HepG2 (cell line): ENCODE results near the gene LLGL1. TPM values are rescaled to one million over a fixed set of nuclear protein-coding genes. Genes with fewer than 3 reads are reported as not detected.
A peak's percentile ranks its signal among the peaks of the same experiment; 100 is the strongest.

Source experiments
- ATAC-seq: fragments of 200-7000 bp; cut with Tn5 transposase; 3 replicates; pipeline ENCODE4 v1.9.1; 2020; ENCODE audit warnings: mild to moderate bottlenecking, moderate library complexity
- BruUV-seq: library from RNA; stranded (reverse); fragments of 400-500 nt; replicated peaks from 2 replicates; lab custom pipeline; 2021; lab: Mats Ljungman, UMichigan
- CTCF ChIA-PET: fragments of 300-600 bp; formaldehyde crosslinking; extraction: SDS; loops from one replicate; lab custom pipeline; 2021; ENCODE audit warnings: low total read pairs, inconsistent platforms, low intra/inter-chr PET ratio; lab: Yijun Ruan, JAX
- POLR2A ChIA-PET: fragments of 350-600 bp; sonication (Branson Sonifier 250); formaldehyde crosslinking; loops from one replicate; lab custom pipeline; 2020; ENCODE audit warnings: antibody characterized with exemption, inconsistent platforms; lab: Yijun Ruan, JAX
- DNase-seq: peaks from one replicate; pipeline ENCODE4 v3.0.0-alpha.2; 2015; ENCODE audit warnings: low spot score
- FAIRE-seq: peaks from 3 replicates; lab custom pipeline; 2011; peaks lifted over from hg19 to GRCh38; lab: Jason Lieb, UNC
- H2AFZ ChIP-seq: one replicate; pipeline ENCODE4 v1.6.1; 2011; ENCODE audit warnings: low read length, inconsistent platforms
- H3K27ac ChIP-seq: fragments of 300-600 bp; 3 replicates; pipeline ENCODE4 v1.8.0; 2011; ENCODE audit warnings: mixed run types, mild to moderate bottlenecking, mixed read lengths, low read length, inconsistent platforms; ENCODE audit not compliant: insufficient read depth; ENCODE audit errors: extremely low read length
- H3K27me3 ChIP-seq, 2 experiments: fragments of 200-600 bp in 1 of 2; 2 replicates in 1 of 2; 3 replicates in 1 of 2; pipeline versions ENCODE4 v1.6.0 to v1.8.0; 2011; ENCODE audit warnings: low read length in 2 of 2, mild to moderate bottlenecking in 2 of 2, moderate library complexity in 2 of 2, inconsistent platforms in 1 of 2; ENCODE audit not compliant: insufficient read depth in 2 of 2, control insufficient read depth in 1 of 2
- H3K36me3 ChIP-seq, 2 experiments: fragments of 200-600 bp in 1 of 2; replicated peaks in 1 of 2; 2 replicates in 1 of 2; 3 replicates in 1 of 2; pipeline versions ENCODE4 v1.5.1 to v1.8.0; 2011; ENCODE audit warnings: low read length in 2 of 2, inconsistent platforms in 1 of 2; ENCODE audit not compliant: insufficient read depth in 2 of 2, control insufficient read depth in 1 of 2
- H3K4me1 ChIP-seq: 2 replicates; pipeline ENCODE4 v1.5.1; 2012; ENCODE audit warnings: low read length, inconsistent platforms; ENCODE audit not compliant: insufficient read depth
- H3K4me2 ChIP-seq: 2 replicates; pipeline ENCODE4 v1.6.0; 2011; ENCODE audit warnings: low read depth, low read length, inconsistent platforms
- H3K4me3 ChIP-seq, 3 experiments: fragments of 200-600 bp in 1 of 3; sonication (generic), shearing (Covaris generic) in 1 of 3; replicated peaks in 1 of 3; 2 replicates each; pipeline ENCODE4 v1.5.1; 2011 to 2016; ENCODE audit warnings: low read length in 3 of 3, inconsistent platforms in 2 of 3, low read depth in 2 of 3, mild to moderate bottlenecking in 2 of 3, control low read depth in 1 of 3, mixed read lengths in 1 of 3; ENCODE audit not compliant: insufficient read depth in 1 of 3
- H3K79me2 ChIP-seq: one replicate; pipeline ENCODE4 v1.6.1; 2011; ENCODE audit warnings: low read length, inconsistent platforms; ENCODE audit not compliant: insufficient read depth
- H3K9ac ChIP-seq: 2 replicates; pipeline ENCODE4 v1.6.0; 2011; ENCODE audit warnings: mild to moderate bottlenecking, low read depth, low read length, inconsistent platforms; ENCODE audit not compliant: insufficient read depth
- H3K9me3 ChIP-seq: 2 replicates; pipeline ENCODE4 v1.5.1; 2012; ENCODE audit warnings: mild to moderate bottlenecking, low read length
- H4K20me1 ChIP-seq: 2 replicates; pipeline ENCODE4 v1.6.0; 2011; ENCODE audit warnings: inconsistent platforms, mild to moderate bottlenecking, low read length, moderate library complexity; ENCODE audit not compliant: insufficient read depth
- HDAC1 ChIP-seq: sonication (generic); formaldehyde crosslinking; IDR thresholded peaks from 2 replicates; pipeline ENCODE4 v1.5.1; 2020; ENCODE audit warnings: mild to moderate bottlenecking, missing genetic modification reagents
- KLF11 ChIP-seq: IDR thresholded peaks from 2 replicates; pipeline ENCODE4 v1.6.1; 2016; ENCODE audit warnings: missing compliant biosample characterization
- MEF2D ChIP-seq: sonication (generic); formaldehyde crosslinking; IDR thresholded peaks from 2 replicates; pipeline ENCODE4 v1.5.1; 2020; ENCODE audit warnings: mild to moderate bottlenecking, missing genetic modification reagents
- PAXIP1 ChIP-seq: sonication (generic); formaldehyde crosslinking; conservative IDR thresholded peaks from 2 replicates; pipeline ENCODE4 v1.4.0; 2020; ENCODE audit warnings: mild to moderate bottlenecking, missing genetic modification reagents, moderate library complexity
- RXRA ChIP-seq: sonication (generic); formaldehyde crosslinking; IDR thresholded peaks from 2 replicates; pipeline ENCODE4 v1.5.1; 2020; ENCODE audit warnings: missing genetic modification reagents
- YEATS2 ChIP-seq: sonication (generic); formaldehyde crosslinking; IDR thresholded peaks from 2 replicates; pipeline ENCODE4 v1.4.0; 2020; ENCODE audit warnings: missing genetic modification reagents, borderline replicate concordance
- YY1 ChIP-seq: IDR thresholded peaks from 2 replicates; pipeline ENCODE4 v1.6.1; 2011; ENCODE audit warnings: low read length, low read depth, moderate library complexity, mild to moderate bottlenecking; ENCODE audit not compliant: insufficient read depth, insufficient replicate concordance
- ZNF576 ChIP-seq: sonication (generic); formaldehyde crosslinking; IDR thresholded peaks from 2 replicates; pipeline ENCODE4 v1.4.0; 2020; ENCODE audit warnings: mild to moderate bottlenecking, missing genetic modification reagents
- ZNF839 ChIP-seq: sonication (generic); formaldehyde crosslinking; IDR thresholded peaks from 2 replicates; pipeline ENCODE4 v1.4.0; 2020; ENCODE audit warnings: missing genetic modification reagents, mild to moderate bottlenecking, borderline replicate concordance
- WGBS: methylation state at CpG from one replicate; pipeline ENCODE4 v1.1.6; 2017; ENCODE audit warnings: low lambda C conversion rate; 5-methylcytosine and 5-hydroxymethylcytosine counted together
- in situ Hi-C: cut with HindIII; loops from 2 replicates; pipeline ENCODE4 v1.10.0; 2017; ENCODE audit warnings: low pct_unique_long_range_greater_than_20kb; ENCODE audit not compliant: extremely low pct_ligation_motif_present
- intact Hi-C: fragments of 100-400 bp; cut with micrococcal nuclease; formaldehyde crosslinking; loops from one replicate; pipeline ENCODE4 v1.10.0; 2022; ENCODE audit not compliant: unreplicated experiment
- polyA plus RNA-seq, 8 experiments: library from polyadenylated mRNA; depleted of rRNA in 3 of 8; stranded (reverse) in 7 of 8; unstranded in 1 of 8; fragments of >200 nt; fragmentation: Illumina TruSeq in 4 of 8; extraction: Trizol in 4 of 8; gene quantifications; 2 replicates each; pipeline versions ENCODE4 v1.2.1 to v1.2.3, GENCODE V29; 2011 to 2016; ENCODE audit warnings: low read depth in 4 of 8, missing spikeins in 1 of 8, mixed read lengths in 1 of 8; ENCODE audit not compliant: insufficient read depth in 1 of 8
- total RNA-seq, 5 experiments: library from RNA; depleted of rRNA; stranded (reverse); fragments of >200 nt; fragmentation: Illumina TruSeq; extraction: Trizol; gene quantifications; 2 replicates each; pipeline ENCODE4 v1.2.3, GENCODE V29; 2016; ENCODE audit warnings: low read depth in 1 of 5
- TF ChIP-seq, protein P1 (sequence below): sonication (generic); formaldehyde crosslinking; IDR thresholded peaks from 2 replicates; pipeline ENCODE4 v1.4.0; 2020; ENCODE audit warnings: low read depth, missing genetic modification reagents
- TF ChIP-seq, protein P2 (sequence below): sonication (generic); formaldehyde crosslinking; IDR thresholded peaks from 2 replicates; pipeline ENCODE4 v1.4.0; 2020; ENCODE audit warnings: missing genetic modification reagents

The LLGL1 gene
- total and polyA plus RNA-seq, 2 of the 13 experiments (the other 11 are each of a cell fraction or from before 2014, with no cell fraction given): 15.0 to 15.3 TPM

DNA sequence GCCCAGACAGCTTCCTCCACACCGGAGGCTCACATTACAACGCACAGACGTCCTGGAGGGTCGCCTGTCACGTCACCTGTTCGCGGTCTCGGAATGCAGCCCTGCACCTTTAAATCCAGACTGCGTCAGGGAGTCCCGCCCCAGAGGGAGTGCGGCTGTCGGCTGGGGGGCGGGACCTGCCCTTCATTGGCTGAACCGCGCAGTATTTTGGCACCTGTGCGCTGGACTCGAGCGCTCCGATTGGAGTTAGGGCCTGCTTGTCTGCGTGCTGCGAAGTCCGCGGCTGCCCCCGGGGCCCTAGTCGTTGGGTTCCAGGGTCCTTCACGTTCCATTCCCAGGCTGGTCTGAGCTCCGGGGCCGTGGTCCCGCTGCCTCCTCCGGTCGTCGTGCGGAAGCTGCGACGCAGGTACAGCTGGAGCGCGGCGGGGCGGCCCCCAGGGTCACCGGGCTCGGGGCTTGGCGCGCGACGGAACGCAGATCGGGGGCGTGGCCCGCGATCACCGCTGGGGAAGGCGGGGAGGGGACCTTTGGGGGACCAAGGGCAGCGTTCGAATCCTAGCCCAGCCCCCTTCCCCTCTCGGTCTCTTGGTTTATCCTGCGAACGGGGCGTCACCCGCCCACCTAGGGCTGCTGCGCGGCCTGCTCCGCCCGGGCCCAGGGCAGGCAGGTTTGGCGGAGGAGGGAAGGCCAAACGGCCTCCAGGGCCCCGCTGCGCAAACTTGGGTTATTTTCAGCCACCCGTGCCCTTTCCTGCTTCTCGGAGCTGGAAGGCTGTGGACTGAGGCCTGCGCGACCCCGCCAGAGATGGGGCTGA, 35.1 kb downstream of the LLGL1 start, which contains the start of gene MIEF2:
MIEF2 (plus strand) TSS at position 331 of the 814 bp plus-strand sequence. CDS start 2,059 bp downstream, outside the sequence.
- intact Hi-C loops: no loop called here
- no peak for TF ChIP-seq MEF2D (CRISPR knock-in tag)
- TF ChIP-seq, protein P1, sequence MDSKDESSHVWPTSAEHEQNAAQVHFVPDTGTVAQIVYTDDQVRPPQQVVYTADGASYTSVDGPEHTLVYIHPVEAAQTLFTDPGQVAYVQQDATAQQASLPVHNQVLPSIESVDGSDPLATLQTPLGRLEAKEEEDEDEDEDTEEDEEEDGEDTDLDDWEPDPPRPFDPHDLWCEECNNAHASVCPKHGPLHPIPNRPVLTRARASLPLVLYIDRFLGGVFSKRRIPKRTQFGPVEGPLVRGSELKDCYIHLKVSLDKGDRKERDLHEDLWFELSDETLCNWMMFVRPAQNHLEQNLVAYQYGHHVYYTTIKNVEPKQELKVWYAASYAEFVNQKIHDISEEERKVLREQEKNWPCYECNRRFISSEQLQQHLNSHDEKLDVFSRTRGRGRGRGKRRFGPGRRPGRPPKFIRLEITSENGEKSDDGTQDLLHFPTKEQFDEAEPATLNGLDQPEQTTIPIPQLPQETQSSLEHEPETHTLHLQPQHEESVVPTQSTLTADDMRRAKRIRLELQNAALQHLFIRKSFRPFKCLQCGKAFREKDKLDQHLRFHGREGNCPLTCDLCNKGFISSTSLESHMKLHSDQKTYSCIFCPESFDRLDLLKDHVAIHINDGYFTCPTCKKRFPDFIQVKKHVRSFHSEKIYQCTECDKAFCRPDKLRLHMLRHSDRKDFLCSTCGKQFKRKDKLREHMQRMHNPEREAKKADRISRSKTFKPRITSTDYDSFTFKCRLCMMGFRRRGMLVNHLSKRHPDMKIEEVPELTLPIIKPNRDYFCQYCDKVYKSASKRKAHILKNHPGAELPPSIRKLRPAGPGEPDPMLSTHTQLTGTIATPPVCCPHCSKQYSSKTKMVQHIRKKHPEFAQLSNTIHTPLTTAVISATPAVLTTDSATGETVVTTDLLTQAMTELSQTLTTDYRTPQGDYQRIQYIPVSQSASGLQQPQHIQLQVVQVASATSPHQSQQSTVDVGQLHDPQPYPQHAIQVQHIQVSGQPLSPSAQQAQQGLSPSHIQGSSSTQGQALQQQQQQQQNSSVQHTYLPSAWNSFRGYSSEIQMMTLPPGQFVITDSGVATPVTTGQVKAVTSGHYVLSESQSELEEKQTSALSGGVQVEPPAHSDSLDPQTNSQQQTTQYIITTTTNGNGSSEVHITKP (CRISPR knock-in tag): peak; percentile 94
- no peak; the same call in 1 of the 2 replicates for TF ChIP-seq ZNF839 (CRISPR knock-in tag)
- no peak for TF ChIP-seq YY1
- peak; percentile 59 for TF ChIP-seq PAXIP1 (CRISPR knock-in tag)
- TF ChIP-seq, protein P2, sequence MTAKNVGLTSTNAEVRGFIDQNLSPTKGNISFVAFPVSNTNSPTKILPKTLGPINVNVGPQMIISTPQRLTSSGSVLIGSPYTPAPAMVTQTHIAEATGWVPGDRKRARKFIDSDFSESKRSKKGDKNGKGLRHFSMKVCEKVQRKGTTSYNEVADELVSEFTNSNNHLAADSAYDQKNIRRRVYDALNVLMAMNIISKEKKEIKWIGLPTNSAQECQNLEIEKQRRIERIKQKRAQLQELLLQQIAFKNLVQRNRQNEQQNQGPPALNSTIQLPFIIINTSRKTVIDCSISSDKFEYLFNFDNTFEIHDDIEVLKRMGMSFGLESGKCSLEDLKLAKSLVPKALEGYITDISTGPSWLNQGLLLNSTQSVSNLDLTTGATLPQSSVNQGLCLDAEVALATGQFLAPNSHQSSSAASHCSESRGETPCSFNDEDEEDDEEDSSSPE (CRISPR knock-in tag): peak; percentile 74; the same call in 1 of the 2 replicates
- peak; percentile 59 for TF ChIP-seq YEATS2 (CRISPR knock-in tag)
- TF ChIP-seq HDAC1: peak; percentile 72
- TF ChIP-seq RXRA (CRISPR knock-in tag): peak; percentile 48; the same call in 1 of the 2 replicates
- no peak; the same call in 1 of the 2 replicates for TF ChIP-seq KLF11 (CRISPR knock-in tag)
- TF ChIP-seq ZNF576 (CRISPR knock-in tag): no peak

More for the DNA sequence above, 35.1 kb downstream of the LLGL1 start, which contains the start of gene MIEF2:
- ChIA-PET POLR2A (interaction anchor here (1.0 to 2.7 kb wide), 6 partner anchors 13 to 103 kb away, joined by 3 to 7 read pairs (median 4); partner anchors contain the start of genes ALKBH5, SHMT1, SMCR8 and TOP3A), CTCF (no interaction called here)
- H3K27ac ChIP-seq: peak within 1 kb of the TSS; percentile 83
- BruUV-seq: TSS peak; percentile 60
- H3K27me3 ChIP-seq: no peaks in the 10 kb centered on the region; a peak in 1 of 5 replicates
- in situ Hi-C loops: no loop called here
- ATAC-seq (peak; percentile 84), DNase-seq (peak; percentile 92), FAIRE-seq (peak; percentile 92)
- WGBS: 3% methylated on average over 14 of the region's 72 CpGs
- peaks cover 8 to 31% of the 10 kb centered on the region in 2 experiments; a peak in 4 of 5 replicates for H3K36me3 ChIP-seq
- H3K4me2 ChIP-seq: peak within 1 kb of the TSS; percentile 97
- H3K9me3 ChIP-seq: no peaks in the 10 kb centered on the region
- H3K9ac ChIP-seq: peak within 1 kb of the TSS; percentile 80
- H2AFZ ChIP-seq: peak within 1 kb of the TSS; percentile 23
- H3K79me2 ChIP-seq: peaks cover 30% of the 10 kb centered on the region
- peaks cover 8% of the 10 kb centered on the region; the same call in 1 of the 2 replicates for H4K20me1 ChIP-seq
- peaks cover 34% of the 10 kb centered on the region for H3K4me1 ChIP-seq
- H3K4me3 ChIP-seq: peak within 1 kb of the TSS; percentile 75 to 82 (median 81)
